HG03097 (cell line): ENCODE data around the gene SYCE1.
"Not testable (repeated sequence)": the region's sequence is repeated elsewhere in the genome, so short reads cannot be mapped to it uniquely, and the experiment has no call there.

ENCODE experiments used
- ATAC-seq: cut with Tn5 transposase; IDR thresholded peaks from one replicate; pipeline ENCODE4 v1.9.1; 2021; ENCODE audit not compliant: unreplicated experiment, low FRiP score

The SYCE1 gene

GRCh38 chr10:133559216-133559615 lies 6.2 kb downstream of the SYCE1 start:
- no peak for ATAC-seq

- ATAC-seq = no peak
These were observed 8.0 kb downstream of the SYCE1 start for GRCh38 chr10:133557381-133557780.

- no peak for ATAC-seq
These were observed 9.9 kb downstream of the SYCE1 start for GRCh38 chr10:133555521-133555920.

- ATAC-seq = no peak
These were observed 10.8 kb downstream of the SYCE1 start for GRCh38 chr10:133554600-133554999.

- no peak for ATAC-seq
These were observed 20.9 kb downstream of the SYCE1 start for GRCh38 chr10:133544506-133544905.

GRCh38 chr10:133541441-133541975 lies 23.9 kb downstream of the SYCE1 start:
- not testable (repeated sequence) for ATAC-seq

GRCh38 chr10:133537546-133538545 lies 27.5 kb downstream of the SYCE1 start:
- ATAC-seq = no peak

GRCh38 chr10:133536198-133536597 lies 29.2 kb downstream of the SYCE1 start:
- no peak for ATAC-seq

- ATAC-seq = no peak
These were observed 31.0 kb downstream of the SYCE1 start for GRCh38 chr10:133534417-133534816.

GRCh38 chr10:133532871-133533270 lies 32.5 kb downstream of the SYCE1 start:
- no peak for ATAC-seq

- no peak for ATAC-seq
These were observed 34.9 kb downstream of the SYCE1 start for GRCh38 chr10:133530506-133530905.

- no peak for ATAC-seq
These were observed 35.8 kb downstream of the SYCE1 start for GRCh38 chr10:133529576-133529946.

GRCh38 chr10:133528845-133529575 lies 36.4 kb downstream of the SYCE1 start:
- ATAC-seq = no peak

GRCh38 chr10:133528296-133528844 lies 37.0 kb downstream of the SYCE1 start:
- ATAC-seq = no peak

GRCh38 chr10:133527771-133528271 lies 37.6 kb downstream of the SYCE1 start:
- ATAC-seq = no peak

- ATAC-seq = no peak
These were observed 38.3 kb downstream of the SYCE1 start, which contains the start of gene CYP2E1 for GRCh38 chr10:133526957-133527588. TSS of gene CYP2E1 (plus strand) at chr10:133527363. CDS start at chr10:133527396, 33 bp downstream.

GRCh38 chr10:133525444-133525843 lies 39.9 kb downstream of the SYCE1 start:
- no peak for ATAC-seq

GRCh38 chr10:133523631-133524203 lies 41.7 kb downstream of the SYCE1 start:
- no peak for ATAC-seq

- ATAC-seq = peak; percentile 95
These were observed 45.1 kb downstream of the SYCE1 start for GRCh38 chr10:133520193-133520738.

- ATAC-seq = not testable (repeated sequence)
These were observed 46.9 kb downstream of the SYCE1 start for GRCh38 chr10:133518517-133518916.
